ENCODE measurements around the gene MYOG. TPM values are rescaled to one million over a fixed set of nuclear protein-coding genes. Genes with fewer than 3 reads are reported as not detected.

Gene MYOG
- polyA plus RNA-seq, 3 donors = 0.14 TPM; not detected in 1

DNA sequence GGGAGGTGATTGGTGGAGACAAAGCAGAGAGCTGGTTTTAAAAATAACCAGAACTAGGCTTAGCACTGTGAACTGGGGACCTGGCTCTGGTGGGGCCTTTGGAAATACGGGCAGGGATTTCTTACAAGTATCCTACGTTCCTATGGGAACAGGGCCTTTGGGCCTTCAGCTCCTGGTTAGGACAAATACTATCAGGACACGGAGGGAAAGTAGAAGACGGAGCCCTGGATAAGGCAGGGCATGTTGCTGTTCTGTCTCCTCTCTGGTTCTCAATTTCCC, 5.3 kb upstream of the MYOG start:
- no peak for DNase-seq (ENCODE audit: low read depth in 3 of 3, low spot score in 2 of 3)

DNA sequence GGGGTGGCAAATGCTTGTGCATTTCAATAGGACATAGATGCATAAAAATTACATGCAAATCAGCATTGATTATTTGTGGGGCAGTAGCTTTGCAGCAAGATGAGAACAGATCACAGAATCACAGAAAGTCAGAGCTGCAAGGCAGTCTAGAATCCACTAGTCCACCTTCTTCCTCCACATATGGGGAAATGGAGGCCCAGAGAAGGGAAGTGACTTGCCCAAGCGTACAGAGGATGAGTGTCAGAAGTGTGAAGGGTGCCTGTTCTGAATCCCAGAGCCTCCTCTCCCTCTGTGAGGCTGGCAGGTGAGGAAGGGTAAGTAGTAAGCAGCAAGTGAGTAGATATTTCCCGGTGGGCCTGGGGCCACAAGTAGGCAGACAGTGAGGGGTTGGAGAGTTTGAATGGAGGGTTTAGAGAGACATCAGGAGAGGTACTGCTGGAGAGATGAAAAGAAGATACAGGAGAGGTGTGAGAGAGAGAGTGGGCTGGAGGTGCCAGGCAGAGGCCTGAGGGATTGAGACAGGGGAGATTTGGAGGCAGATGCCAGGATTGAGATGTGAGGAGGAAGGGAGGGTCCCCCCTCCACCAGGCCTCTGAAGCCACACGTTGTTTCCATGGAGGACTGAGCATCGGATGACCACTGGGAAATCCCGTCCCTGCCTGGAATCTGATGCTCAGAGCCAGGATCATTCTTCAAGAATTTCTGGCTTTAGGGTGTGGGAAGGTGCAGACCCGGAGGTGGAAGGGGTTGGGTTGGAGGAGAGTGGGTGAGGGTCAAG, 4.8 kb upstream of the MYOG start:
- DNase-seq (ENCODE audit: low read depth in 3 of 3, low spot score in 2 of 3) = no peak

DNA sequence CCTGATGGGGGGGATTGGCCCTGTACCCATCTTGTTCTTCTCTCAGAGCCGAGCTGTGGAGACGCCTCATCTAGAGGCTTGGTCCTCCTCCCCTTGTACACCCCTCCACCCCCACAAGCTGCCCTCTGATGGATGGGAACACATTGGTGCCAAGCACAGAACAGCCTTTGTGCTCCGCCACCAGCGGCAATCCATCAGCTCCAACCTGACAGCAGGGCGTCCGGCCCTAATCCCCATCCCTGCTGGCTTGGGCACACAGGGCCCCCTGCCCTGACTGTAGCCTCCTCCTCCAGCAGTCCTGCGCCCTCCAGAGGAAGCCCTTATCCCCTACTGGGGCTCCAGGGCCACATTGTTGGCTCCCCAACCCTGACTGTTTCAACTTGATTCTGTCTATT, 3.8 kb upstream of the MYOG start:
- DNase-seq (ENCODE audit: low read depth in 3 of 3, low spot score in 2 of 3) = no peak

DNA sequence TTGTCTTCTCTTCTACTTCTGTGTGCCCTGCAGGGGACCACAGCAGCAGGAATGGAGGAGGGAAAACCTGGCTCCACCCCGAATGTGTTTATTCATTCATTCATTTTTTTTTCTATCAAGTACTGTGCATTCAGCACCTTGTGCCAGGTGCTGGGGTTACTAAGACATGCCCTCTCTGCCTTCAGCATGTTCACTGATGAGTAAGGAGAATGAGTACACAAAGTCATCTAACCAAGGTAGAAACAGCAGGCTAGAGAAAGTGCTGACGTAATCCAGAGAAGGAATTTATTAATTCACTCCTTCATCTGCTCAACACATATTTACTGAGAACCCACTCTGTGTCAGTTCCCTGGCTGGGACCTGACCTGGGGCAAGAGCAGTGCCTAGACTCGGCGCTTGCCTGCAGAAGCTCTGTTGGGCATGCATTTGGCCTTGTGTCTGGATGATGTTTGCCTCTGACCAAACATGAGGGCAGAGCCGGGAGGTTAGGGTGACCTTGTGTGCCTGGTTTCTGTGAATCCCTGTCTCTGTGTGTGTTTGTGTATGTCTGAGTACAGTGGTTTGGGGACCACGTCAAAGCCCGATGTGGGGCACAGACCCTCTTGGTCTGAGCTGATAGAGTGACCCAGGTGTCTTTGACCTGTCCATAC, 3.3 kb upstream of the MYOG start:
- no peak for DNase-seq (ENCODE audit: low read depth in 3 of 3, low spot score in 2 of 3)

DNA sequence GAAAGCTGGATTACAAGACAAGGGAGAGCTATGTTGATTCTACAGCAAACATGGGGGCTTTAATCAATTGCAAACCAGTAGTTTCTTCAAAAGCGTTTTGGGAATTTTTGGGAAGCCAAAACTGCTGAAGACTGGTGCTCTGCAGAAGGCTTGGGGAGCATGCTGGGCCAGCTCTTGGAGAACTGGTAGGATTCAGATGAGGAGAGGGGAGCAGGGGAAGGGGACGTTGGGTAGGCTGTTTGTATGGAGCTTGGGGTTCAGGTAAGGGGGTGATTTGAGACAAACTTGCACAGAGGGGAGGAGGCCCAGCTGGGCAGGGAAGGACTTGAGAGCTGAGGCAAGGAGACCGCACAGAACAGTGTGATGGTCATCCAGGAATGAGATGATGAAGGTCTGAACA, 2.6 kb upstream of the MYOG start:
- no peak for DNase-seq (ENCODE audit: low read depth in 3 of 3, low spot score in 2 of 3)

DNA sequence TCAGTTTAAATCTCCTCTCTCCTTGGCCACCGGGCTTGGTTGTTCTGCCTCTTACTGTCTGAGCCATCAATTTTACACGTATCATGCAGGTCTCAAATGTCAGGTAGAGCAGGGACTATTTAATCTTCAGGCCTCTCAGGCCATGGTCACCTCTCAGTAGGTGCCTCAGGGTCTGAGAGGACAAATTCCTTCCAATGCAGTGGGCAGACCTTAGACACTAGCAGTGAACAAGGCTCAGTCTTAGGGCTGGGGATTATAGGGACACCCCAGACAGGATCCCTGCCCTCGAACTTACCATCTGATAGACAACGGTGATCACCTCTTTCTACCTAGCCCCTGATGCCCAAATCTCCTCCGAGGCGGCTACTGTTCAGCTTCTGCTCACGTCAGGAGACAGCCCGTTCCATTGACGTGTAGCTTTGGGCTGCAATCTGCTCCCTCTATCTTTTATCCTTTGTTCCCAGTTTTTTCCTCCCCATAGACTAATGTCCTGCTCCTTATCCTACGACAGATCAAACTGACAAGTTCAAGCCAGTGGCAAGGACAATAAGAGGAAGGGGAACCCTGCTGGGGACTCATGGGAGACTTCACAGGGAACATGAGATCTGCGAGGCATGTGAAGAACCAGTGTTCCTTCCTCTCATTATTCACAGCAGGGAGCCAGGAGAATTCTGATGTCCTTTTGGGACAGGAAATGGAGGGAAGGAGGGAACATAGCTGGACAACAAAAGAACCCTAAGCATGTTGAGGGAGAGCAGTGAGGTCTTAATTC, 1.4 kb upstream of the MYOG start:
- DNase-seq (ENCODE audit: low read depth in 3 of 3, low spot score in 2 of 3) = no peak

DNA sequence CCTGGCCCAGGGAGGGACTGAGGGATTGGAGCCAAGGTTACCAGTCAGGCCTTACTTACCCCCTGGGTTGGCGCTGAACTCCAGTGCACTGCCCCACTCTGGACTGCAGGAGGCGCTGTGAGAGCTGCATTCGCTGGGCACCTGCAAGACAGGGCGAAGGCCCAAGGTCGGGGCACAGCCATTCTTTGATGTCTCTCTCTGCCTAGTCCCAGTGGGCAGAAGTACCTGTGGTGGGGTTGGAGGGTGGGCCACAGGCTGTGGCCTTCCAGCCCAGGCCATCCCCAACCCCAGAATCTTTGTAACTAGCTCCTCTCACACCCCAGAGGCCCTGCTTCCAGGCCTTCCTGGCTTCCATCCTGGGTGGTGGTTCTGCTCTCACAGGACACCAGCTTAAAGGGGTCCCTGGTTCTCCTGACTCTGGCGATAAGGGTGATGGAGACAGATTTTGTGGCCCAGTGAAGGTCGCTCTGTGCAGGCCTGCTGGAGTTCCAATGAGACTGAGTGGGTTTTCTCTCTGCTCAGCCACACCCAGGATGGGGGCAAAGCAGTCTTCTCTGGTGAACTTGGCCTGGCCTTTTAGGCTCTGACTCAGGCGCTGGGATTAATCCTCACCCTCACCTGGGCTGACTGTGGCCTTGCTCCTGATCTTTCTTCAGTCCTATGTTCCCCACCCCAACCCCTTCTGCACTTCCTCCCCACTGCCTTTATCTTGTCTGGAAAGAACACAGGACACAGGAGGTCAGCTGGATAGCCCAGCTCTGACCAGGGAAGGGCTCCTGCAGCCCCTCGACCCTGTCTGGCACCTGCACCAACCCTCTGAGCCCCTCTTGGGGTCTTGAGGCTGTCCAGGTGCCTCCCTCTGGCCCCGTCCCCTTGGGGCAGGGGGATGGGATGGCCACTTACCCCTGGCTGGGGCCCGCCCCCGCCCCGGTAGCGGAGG, 954 bp downstream of the MYOG start:
- DNase-seq (ENCODE audit: low read depth in 3 of 3, low spot score in 2 of 3) = no peak

DNA sequence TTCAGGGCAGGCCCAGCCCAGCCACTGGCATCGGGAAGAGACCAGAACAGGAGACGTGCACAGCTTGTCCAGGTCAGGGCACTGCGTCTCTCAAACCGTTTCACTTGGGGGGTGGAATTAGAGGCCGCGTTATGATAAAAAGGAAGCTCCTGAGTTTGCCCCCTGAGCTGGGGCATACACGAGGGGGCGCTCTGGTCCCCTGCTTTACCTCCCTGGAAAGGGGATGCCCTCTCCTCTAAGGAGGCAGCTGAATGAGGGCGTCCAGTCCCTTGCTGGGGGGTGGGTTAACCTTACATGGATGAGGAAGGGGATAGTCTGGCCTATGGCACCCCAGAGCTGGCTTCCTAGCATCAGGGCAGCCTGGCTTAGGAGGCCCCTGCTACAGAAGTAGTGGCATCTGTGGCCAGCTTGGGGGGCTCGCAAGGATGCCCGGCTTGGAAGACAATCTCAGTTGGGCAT, 2.3 kb downstream of the MYOG start:
- DNase-seq (ENCODE audit: low read depth in 3 of 3, low spot score in 2 of 3) = no peak

DNA sequence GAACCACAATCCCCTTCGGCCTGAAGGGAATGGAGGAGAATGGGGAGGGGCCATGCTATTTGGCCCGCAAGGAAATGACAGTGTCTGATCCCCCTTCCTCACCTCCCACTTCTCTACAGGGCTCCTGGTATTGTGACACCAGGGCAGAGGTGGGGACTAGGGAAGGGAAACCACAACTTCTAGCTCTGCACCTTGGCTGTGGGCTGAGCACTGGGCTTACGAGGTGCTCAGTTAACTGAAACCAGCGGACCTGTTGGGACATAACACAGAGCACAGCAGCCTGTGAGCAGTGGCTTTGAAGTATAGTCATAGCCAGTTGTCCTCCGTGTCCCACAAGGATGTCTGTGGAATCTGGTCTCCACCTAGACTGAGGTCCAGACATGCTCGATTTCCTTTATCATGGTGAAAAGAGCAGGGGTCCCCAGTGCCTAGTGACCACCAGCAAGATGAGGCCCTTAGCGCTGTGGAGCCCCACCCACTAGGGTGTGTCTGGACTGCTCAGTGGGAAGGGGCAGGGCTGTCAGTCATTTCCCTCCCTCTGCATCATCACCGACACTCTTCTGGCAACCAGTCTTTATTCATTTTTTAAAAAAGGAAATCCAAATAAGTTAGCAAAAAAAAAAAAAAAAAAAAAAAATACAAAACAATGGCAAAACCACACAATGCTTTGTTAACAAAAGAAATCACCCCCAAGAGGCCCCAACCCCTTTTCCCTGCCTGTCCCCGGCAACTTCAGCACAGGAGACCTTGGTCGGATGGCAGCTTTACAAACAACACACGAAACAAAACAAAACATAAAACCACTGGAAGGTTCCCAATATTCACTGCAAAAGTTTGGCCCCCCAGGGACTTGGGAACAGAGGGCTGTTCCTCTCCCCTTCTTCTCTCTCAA, 3.0 kb downstream of the MYOG start:
- DNase-seq (ENCODE audit: low read depth in 3 of 3, low spot score in 2 of 3) = no peak

DNA sequence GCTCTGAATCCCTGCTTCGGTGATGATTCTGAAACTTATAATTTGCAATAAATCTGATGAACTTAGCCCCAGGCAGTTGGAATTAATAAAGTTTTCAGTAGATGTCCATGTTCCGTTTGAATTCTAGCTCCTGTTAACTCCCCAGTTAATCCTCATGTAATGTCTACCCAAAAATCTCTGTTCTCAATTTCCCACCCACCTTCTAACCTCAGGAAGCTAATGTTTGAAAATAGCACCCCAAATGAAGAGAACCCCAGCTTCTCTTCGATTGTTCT, 3.6 kb downstream of the MYOG start:
- no peak for DNase-seq (ENCODE audit: low read depth in 3 of 3, low spot score in 2 of 3)

DNA sequence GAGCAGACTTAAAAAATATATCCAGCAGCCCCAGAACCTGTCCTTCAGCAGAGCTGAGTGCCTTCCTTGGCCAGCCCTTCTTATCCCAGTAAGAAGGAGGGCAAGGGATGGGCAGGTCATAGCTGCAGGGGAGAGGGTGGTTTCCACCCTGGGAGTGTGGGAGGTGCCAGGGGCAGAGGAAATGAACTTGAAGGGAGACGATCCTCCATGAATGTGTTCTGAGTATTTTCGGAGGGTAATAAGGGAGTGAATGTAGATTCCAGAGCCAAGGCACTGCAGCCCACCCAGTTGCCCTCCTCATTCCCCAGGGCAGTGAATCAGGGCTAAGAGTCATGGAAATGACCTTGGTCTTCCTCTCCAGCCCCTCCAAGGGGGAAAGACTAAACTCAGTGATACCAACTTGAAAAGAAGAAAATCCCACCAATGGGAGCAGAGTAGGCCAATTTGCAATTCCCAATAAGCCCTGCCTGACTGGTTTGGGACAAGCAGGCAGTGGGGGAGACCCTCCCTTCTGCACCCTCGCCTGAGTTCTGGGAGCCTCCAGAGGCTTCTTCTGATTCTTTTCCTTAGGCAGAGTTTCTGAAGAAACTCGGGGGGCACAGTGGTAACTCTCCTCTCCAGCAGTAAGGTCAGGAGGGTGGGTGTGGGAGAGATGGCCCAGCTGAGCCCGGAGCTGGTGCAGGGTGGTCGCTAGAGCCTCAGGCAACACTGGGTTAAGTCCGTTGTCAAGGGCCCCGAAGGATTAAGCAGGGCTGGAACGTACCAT, 4.2 kb downstream of the MYOG start:
- no peak for DNase-seq (ENCODE audit: low read depth in 3 of 3, low spot score in 2 of 3)

DNA sequence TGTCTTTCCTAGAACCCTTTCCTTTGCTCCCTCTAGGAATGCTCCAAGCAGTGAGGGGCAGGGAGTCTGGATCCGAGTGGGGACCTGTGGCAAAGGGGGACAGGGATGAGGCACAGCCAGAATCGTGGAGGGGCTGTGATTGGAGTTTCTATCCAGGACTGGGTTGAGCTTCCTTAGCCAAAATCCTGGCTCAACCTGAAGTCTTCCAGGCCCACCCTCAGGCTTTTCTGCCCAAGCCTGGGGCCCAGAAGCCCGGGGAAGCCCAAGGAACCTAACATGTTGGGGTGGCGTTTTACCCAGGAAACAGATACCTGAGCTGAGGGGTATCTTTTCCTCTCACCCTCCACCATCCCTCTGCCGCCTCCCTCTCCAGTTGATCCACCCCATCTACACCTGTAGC, 5.4 kb downstream of the MYOG start:
- DNase-seq (ENCODE audit: low read depth in 3 of 3, low spot score in 2 of 3) = no peak

DNA sequence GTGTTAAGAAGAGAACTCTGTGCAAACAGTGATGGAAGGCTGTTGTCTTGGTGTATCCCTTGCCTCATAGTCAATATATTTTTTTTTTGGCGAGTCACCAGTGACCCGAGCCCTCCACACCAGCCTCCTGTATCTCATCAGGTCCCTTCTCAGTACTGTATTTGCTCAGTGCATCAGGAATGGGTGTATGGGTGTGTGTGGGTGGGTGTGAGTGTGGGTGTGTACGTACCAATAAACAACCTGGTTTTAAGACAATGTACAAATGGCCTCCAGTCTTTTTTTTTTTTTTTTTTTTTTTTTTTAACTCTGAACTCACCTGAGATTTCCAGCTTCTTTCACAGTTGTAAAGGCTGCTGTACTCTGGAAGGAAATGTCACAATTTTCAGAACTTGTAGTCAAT, 7.3 kb downstream of the MYOG start:
- no peak for DNase-seq (ENCODE audit: low read depth in 3 of 3, low spot score in 2 of 3)

DNA sequence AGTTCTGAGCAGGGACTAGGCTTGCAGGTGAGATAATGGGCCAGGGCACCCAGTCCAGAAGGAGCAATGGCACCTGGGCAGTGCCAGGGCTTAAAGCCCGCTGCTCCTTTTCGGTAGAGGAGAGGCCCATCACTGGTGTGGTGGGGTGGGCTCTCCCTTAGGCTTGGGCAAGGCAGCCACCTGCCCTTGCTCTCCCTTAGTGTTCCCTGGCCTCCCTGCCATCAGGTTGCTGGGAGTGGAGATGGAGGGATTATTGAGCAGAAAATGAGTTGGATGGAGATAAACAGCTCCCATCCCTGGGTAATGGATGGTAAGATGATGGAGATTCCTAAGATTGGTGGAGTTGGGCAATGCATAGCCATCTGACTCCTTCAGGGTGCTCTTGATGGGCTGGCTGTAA, 7.9 kb downstream of the MYOG start:
- no peak for DNase-seq (ENCODE audit: low read depth in 3 of 3, low spot score in 2 of 3)

DNA sequence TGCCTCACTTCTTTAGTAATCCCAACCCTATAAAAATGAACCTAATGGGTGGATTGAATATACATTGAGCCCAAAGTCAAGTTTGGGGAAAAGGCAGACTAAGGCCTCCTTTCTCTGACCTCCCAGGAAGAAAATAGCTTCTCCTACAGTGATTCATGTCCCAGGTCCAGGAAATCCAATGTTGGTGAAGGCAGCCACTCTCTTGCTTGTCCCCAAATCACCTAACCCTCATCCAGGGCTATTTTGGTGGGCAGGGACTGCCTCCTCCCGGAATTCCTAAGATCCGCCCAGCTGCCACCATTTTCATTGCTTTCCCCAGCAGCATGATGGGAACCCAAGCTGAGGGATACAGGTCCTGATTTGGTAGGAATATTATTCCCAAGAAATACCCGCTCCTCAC, 8.4 kb downstream of the MYOG start:
- DNase-seq (ENCODE audit: low read depth in 3 of 3, low spot score in 2 of 3) = no peak

DNA sequence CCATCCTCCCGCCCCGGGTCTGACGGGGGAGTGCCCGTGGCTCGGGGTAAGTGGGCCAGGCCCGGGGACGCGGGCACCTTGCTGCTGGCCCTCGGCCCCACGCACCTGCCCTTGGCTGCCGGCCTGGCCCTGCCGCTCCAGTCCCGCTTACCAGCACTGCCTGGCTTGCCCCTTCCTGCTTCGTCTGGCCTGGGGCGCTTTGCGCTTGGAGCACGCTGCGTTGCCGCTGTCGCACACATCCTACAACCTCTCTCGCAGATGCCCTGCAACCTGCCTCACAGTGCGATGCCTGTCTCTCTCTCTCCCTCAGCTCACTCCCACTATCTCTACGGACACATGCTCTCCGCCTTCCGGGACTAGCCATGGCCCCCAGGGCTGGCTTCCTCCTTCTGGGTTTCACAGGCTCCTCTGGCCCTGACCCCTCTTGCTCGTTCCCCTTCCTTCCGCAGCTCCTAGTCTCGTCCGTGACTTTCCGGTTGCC, 9.7 kb downstream of the MYOG start:
- DNase-seq (ENCODE audit: low read depth in 3 of 3, low spot score in 2 of 3) = no peak

DNA sequence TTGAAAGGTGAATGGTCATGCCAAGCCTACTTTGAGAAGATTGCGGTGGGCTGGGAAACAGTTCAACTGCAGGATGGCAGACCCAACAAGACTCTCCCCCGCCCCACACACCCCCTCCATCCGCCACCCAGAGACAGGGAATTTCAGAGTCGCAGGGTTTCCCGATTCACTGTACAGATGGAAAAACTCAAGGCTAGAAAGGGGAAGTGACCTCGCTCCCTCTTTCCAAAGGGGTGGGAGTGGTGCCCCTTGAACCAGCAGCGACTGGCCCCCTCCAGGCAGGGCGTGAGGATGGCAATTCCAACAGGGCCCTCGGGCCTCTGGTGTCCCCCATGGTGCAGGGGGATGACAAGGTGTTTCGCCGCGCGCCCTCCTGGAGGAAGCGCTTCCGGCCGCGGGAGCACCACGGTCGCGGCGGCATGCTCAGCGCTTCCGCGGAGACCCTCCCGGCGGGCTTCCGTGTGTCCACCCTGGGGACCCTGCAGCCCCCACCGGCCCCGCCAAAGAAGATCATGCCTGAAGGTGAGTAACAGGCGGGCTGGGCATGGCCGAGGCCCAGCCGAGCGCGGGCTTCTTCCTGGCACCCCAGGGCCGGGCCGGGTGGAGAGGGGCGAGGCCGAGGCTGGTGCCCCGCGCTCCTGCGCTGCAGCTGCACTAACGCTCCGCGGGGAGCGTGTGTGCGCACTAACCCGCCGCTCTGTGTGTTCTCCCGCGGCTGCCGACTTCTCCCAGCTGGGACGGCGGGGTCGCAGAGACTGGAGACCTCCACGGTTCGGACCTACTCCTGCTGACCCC, 10.4 kb downstream of the MYOG start:
- no peak for DNase-seq (ENCODE audit: low read depth in 3 of 3, low spot score in 2 of 3)

DNA sequence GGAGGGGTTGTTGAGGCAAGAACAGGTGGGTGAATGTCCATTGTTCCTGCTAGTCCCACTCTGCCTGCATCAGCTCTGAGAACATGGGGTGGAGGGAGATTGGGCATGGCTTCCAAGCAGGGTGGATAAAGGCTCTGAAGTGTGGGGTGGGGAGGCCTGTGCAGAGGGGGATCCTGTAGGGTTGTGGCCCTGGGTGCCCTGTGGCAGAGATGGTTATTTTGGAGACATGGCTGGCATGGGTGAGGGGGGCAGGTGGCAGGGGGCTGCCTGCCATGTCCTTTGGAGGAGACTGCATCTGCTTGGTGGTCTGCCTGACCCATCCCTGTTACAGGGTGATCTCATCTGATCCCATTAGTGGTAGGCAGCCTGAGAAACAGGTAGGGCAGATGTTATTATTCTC, 11.2 kb downstream of the MYOG start:
- no peak for DNase-seq (ENCODE audit: low read depth in 3 of 3, low spot score in 2 of 3)

Measured in right renal cortex interstitium (tissue), 3 donors.